CD14-positive monocyte (primary cell): ENCODE results near the gene SMARCA5. TPM values are rescaled to one million over a fixed set of nuclear protein-coding genes. Genes with fewer than 3 reads are reported as not detected.
A peak's percentile ranks its signal among the peaks of the same experiment; 100 is the strongest.

Source experiments
- DNase-seq, 3 donors: peaks; one replicate each; pipeline ENCODE4 v3.0.0-alpha.2; 2011 to 2022
- H2AFZ ChIP-seq: 2 replicates; pipeline ENCODE4 v1.6.0; 2012; ENCODE audit warnings: mild to moderate bottlenecking, low read depth, low read length, inconsistent platforms; ENCODE audit not compliant: insufficient read depth, poor library complexity, severe bottlenecking
- H3K27ac ChIP-seq, 2 donors: 1 replicate in 1 of 2; 2 replicates in 1 of 2; pipeline ENCODE4 v1.5.1; 2012 to 2013; ENCODE audit warnings: low read length in 2 of 2, control low read depth in 1 of 2, inconsistent platforms in 1 of 2, low read depth in 1 of 2, mild to moderate bottlenecking in 1 of 2
- H3K27me3 ChIP-seq, 2 donors: one replicate each; pipeline versions ENCODE4 v1.6.0 to v1.6.1; 2011 to 2013; ENCODE audit warnings: low read length in 2 of 2; ENCODE audit not compliant: control insufficient read depth in 2 of 2, insufficient read depth in 2 of 2
- H3K36me3 ChIP-seq, 2 donors: replicated peaks in 1 of 2; 1 replicate in 1 of 2; 2 replicates in 1 of 2; pipeline versions ENCODE4 v1.5.1 to v1.6.1; 2012 to 2013; ENCODE audit warnings: low read length in 2 of 2, control low read depth in 1 of 2, inconsistent platforms in 1 of 2, mild to moderate bottlenecking in 1 of 2; ENCODE audit not compliant: insufficient read depth in 2 of 2, control insufficient read depth in 1 of 2
- H3K4me1 ChIP-seq, 2 donors: 1 replicate in 1 of 2; 2 replicates in 1 of 2; pipeline versions ENCODE4 v1.5.1 to v1.6.1; 2012 to 2013; ENCODE audit warnings: low read length in 2 of 2, control low read depth in 1 of 2, inconsistent platforms in 1 of 2, mild to moderate bottlenecking in 1 of 2, moderate library complexity in 1 of 2; ENCODE audit not compliant: insufficient read depth in 2 of 2, control insufficient read depth in 1 of 2
- H3K4me2 ChIP-seq: replicated peaks from 2 replicates; pipeline ENCODE3; 2012; ENCODE audit warnings: low read length, moderate library complexity, mild to moderate bottlenecking; ENCODE audit not compliant: poor library complexity, severe bottlenecking; ENCODE audit errors: extremely low read depth
- H3K4me3 ChIP-seq, 3 experiments: fragments of 200-600 bp in 1 of 3; sonication (generic) in 1 of 3; replicated peaks in 1 of 3; 1 replicate in 2 of 3; 2 replicates in 1 of 3; pipeline ENCODE4 v1.5.1; 2011 to 2013; ENCODE audit warnings: low read length in 3 of 3, mild to moderate bottlenecking in 3 of 3, control low read depth in 2 of 3, low read depth in 2 of 3, inconsistent platforms in 1 of 3, moderate library complexity in 1 of 3
- H3K79me2 ChIP-seq: 2 replicates; pipeline ENCODE4 v1.6.0; 2012; ENCODE audit warnings: mild to moderate bottlenecking, control low read depth, inconsistent platforms, low read length, moderate library complexity; ENCODE audit not compliant: insufficient read depth
- H3K9ac ChIP-seq: 2 replicates; pipeline ENCODE4 v1.6.0; 2017; ENCODE audit warnings: low read length, mild to moderate bottlenecking; ENCODE audit not compliant: insufficient read depth, poor library complexity, severe bottlenecking
- H3K9me3 ChIP-seq, 2 donors: replicated peaks in 1 of 2; 1 replicate in 1 of 2; 2 replicates in 1 of 2; pipeline versions ENCODE4 v1.5.1 to v1.6.1; 2012 to 2013; ENCODE audit warnings: low read length in 2 of 2, control low read depth in 1 of 2; ENCODE audit not compliant: control insufficient read depth in 1 of 2, insufficient read depth in 1 of 2
- H4K20me1 ChIP-seq: 2 replicates; pipeline ENCODE4 v1.6.0; 2012; ENCODE audit warnings: mild to moderate bottlenecking, low read length, control low read depth, moderate library complexity; ENCODE audit not compliant: insufficient read depth
- H3K27ac Mint-ChIP-seq, 7 donors: one replicate each; pipeline ENCODE4 v1.8.0; 2020; ENCODE audit warnings: mild to moderate bottlenecking in 7 of 7, mixed read lengths in 7 of 7, moderate library complexity in 6 of 7, inconsistent platforms in 2 of 7
- H3K27me3 Mint-ChIP-seq, 3 donors: one replicate each; pipeline ENCODE4 v1.8.0; 2021 to 2022; ENCODE audit warnings: low read depth in 3 of 3, mild to moderate bottlenecking in 3 of 3, mixed read lengths in 3 of 3, moderate library complexity in 3 of 3, inconsistent platforms in 1 of 3
- H3K36me3 Mint-ChIP-seq, 2 donors: one replicate each; pipeline ENCODE4 v1.8.0; 2020; ENCODE audit warnings: mixed read lengths in 2 of 2, inconsistent platforms in 1 of 2, mild to moderate bottlenecking in 1 of 2
- H3K4me1 Mint-ChIP-seq: one replicate; pipeline ENCODE4 v1.8.0; 2020; ENCODE audit warnings: mild to moderate bottlenecking, mixed read lengths
- H3K4me3 Mint-ChIP-seq, 2 donors: one replicate each; pipeline ENCODE4 v1.8.0; 2020; ENCODE audit warnings: mild to moderate bottlenecking in 2 of 2, mixed read lengths in 2 of 2, moderate library complexity in 1 of 2
- H3K9me3 Mint-ChIP-seq, 7 donors: one replicate each; pipeline ENCODE4 v1.8.0; 2020 to 2022; ENCODE audit warnings: mixed read lengths in 7 of 7, mild to moderate bottlenecking in 6 of 7, moderate library complexity in 6 of 7, inconsistent platforms in 2 of 7
- CTCF ChIP-seq: fragments of 200-600 bp; IDR thresholded peaks from one replicate; pipeline ENCODE4 v1.8.0; 2022; ENCODE audit warnings: antibody characterized with exemption, mild to moderate bottlenecking
- WGBS: methylation state at CpG from one replicate; pipeline ENCODE4 v1.1.5; 2013; ENCODE audit warnings: missing lambda C conversion rate; ENCODE audit not compliant: insufficient coverage; 5-methylcytosine and 5-hydroxymethylcytosine counted together
- intact Hi-C, 2 donors: fragments of 100-400 bp; cut with micrococcal nuclease; formaldehyde crosslinking; loops; one replicate each; pipeline versions ENCODE4 v1.15.0 to v1.15.1; 2023
- polyA plus RNA-seq, 3 donors: library from polyadenylated mRNA; depleted of rRNA in 1 of 3; unstranded in 2 of 3; stranded (reverse) in 1 of 3; fragments of 300-500 nt in 2 of 3; fragments of >200 nt in 1 of 3; fragmentation: Illumina TruSeq in 2 of 3; gene quantifications; 1 replicate in 2 of 3; 2 replicates in 1 of 3; pipeline ENCODE4 v1.2.3, GENCODE V29; 2012 to 2021

The SMARCA5 gene
- polyA plus RNA-seq, 3 donors = 5.6 to 19.4 (median 12.6) TPM

- no peak overlapping the region for H3K4me2 ChIP-seq
- TF ChIP-seq CTCF = peak; percentile 60
- no peak overlapping the region for H3K9ac ChIP-seq
- Mint-ChIP-seq H3K27ac (no peak overlapping the region), H3K36me3 (no peaks in the 10 kb centered on the region), H3K4me1 (no peaks in the 10 kb centered on the region), H3K27me3 (peaks cover 1 to 6% (median 2%) of the 10 kb centered on the region in 3 donors), H3K9me3 (no peaks in the 10 kb centered on the region), H3K4me3 (no peak overlapping the region)
- H3K27ac ChIP-seq = no peak overlapping the region
- H3K9me3 ChIP-seq = no peaks in the 10 kb centered on the region
- H3K27me3 ChIP-seq = no peaks in the 10 kb centered on the region
- no peaks in the 10 kb centered on the region for H3K4me1 ChIP-seq
- intact Hi-C loops = no loop called here
- H3K36me3 ChIP-seq = no peaks in the 10 kb centered on the region
- no peaks in the 10 kb centered on the region for H3K79me2 ChIP-seq
- H4K20me1 ChIP-seq = no peaks in the 10 kb centered on the region
- H3K4me3 ChIP-seq = no peak overlapping the region
- no CpG with 5 or more reads among the region's 1 CpG for WGBS
- peak in 2 of 3 donors; percentile 2 to 8 for DNase-seq
- H2AFZ ChIP-seq = no peak overlapping the region
These were observed 30.7 kb upstream of the SMARCA5 start for GRCh38 chr4:143482840-143483239.

DNA sequence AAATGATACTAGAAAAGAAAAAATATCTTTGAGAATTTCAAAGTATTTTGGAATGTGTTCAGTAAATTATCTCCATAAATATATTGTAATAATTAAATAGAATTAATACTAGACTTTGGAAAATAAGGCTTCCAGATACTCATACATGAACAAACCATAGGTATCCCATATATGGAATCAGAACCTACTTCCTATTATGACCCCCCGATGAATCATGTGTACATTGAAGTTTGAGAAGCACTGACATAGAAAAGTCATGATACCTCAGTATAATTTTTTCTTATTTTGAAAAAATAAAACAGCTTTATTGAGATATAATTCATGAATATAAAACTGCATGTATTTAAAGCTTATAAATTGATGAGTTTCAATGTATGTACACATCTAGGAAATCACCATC is 27.2 kb upstream of the SMARCA5 start:
- H3K27me3 ChIP-seq = no peaks in the 10 kb centered on the region
- H3K79me2 ChIP-seq = no peaks in the 10 kb centered on the region
- no peak overlapping the region for H3K4me3 Mint-ChIP-seq
- no peak overlapping the region for H3K27ac ChIP-seq
- H4K20me1 ChIP-seq = no peaks in the 10 kb centered on the region
- H3K36me3 Mint-ChIP-seq = no peaks in the 10 kb centered on the region
- H3K4me1 ChIP-seq = no peaks in the 10 kb centered on the region
- H3K4me3 ChIP-seq = no peak overlapping the region
- peaks cover 0 to 4% (median 0%) of the 10 kb centered on the region in 7 donors for H3K9me3 Mint-ChIP-seq
- no peaks in the 10 kb centered on the region for H3K4me1 Mint-ChIP-seq
- intact Hi-C loops = no loop called here
- no peak for DNase-seq
- no peaks in the 10 kb centered on the region for H3K9me3 ChIP-seq
- H2AFZ ChIP-seq = no peak overlapping the region
- no peak overlapping the region for H3K9ac ChIP-seq
- H3K36me3 ChIP-seq = no peaks in the 10 kb centered on the region
- H3K4me2 ChIP-seq = no peak overlapping the region
- no CpG with 5 or more reads among the region's 1 CpG for WGBS
- H3K27ac Mint-ChIP-seq = no peak overlapping the region
- no peak for TF ChIP-seq CTCF
- peaks cover 1 to 7% (median 2%) of the 10 kb centered on the region in 3 donors for H3K27me3 Mint-ChIP-seq
